GM20000 (cell line): ENCODE measurements around the gene HMGXB4.

Experiments
- DNase-seq: peaks from one replicate; pipeline ENCODE4 v3.0.0; 2012; ENCODE audit warnings: low spot score
- TF ChIP-seq, protein P1 (sequence below): IDR thresholded peaks from 2 replicates; pipeline ENCODE4 v1.5.1; 2012; ENCODE audit warnings: mild to moderate bottlenecking, control low read depth; ENCODE audit errors: extremely low read depth, missing control alignments

HMGXB4 gene

DNA sequence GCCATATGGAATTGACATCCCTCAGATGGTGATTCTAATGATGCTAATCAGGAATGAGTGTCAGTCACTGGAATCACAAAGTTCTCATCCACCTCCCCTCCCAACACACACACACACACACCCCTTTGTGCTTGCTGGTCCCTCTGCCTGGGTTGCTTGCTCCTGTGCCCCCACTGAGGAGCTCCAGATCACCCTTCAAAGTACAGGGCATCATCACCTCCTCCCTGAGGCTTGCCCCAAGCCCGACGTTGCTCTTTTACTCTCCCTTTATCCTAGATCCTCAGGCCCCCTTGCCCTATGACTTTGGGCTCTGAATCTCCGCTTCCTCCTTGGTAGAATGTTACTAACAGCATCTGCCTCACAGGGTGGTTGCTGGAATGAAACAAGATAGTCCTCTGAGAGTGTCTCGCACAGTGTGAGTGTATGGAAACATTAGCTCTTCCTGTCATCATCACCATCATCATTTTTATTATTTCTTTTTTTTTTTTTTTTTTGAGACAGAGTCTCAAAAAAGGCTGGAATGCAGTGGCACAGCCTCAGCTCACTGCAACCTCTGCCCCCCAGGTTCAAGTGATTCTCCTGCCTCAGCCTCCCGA is 45.8 kb downstream of the HMGXB4 start:
- DNase-seq = no peak
- TF ChIP-seq, protein P1, sequence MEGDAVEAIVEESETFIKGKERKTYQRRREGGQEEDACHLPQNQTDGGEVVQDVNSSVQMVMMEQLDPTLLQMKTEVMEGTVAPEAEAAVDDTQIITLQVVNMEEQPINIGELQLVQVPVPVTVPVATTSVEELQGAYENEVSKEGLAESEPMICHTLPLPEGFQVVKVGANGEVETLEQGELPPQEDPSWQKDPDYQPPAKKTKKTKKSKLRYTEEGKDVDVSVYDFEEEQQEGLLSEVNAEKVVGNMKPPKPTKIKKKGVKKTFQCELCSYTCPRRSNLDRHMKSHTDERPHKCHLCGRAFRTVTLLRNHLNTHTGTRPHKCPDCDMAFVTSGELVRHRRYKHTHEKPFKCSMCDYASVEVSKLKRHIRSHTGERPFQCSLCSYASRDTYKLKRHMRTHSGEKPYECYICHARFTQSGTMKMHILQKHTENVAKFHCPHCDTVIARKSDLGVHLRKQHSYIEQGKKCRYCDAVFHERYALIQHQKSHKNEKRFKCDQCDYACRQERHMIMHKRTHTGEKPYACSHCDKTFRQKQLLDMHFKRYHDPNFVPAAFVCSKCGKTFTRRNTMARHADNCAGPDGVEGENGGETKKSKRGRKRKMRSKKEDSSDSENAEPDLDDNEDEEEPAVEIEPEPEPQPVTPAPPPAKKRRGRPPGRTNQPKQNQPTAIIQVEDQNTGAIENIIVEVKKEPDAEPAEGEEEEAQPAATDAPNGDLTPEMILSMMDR = no peak

DNA sequence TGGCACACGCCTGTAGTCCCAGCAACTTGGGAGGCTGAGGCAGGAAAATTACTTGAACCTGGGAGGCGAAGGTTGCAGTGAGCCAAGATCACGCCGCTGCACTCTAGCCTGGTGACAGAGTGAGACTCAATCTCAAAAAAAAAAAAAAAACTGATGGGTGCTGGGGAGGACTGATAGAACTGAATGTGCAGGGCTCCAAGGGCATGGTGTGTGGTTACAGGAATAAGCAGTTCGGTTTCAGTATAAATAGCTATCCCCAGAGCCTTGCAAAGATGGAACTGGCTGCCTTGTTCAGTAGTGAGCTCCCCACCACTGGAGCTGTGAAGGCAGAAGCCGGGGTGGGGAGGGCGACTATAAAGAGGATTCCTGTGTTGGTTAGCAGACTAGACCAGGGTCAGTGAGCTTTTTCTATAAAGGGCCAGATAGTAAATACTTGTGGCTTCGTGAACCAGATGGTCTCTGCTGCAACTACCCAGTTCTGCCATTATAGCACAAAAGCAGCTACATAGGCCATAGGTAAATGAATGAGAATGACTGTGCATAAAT is 48.3 kb downstream of the HMGXB4 start:
- no peak for DNase-seq
- TF ChIP-seq, protein P1 = no peak

DNA sequence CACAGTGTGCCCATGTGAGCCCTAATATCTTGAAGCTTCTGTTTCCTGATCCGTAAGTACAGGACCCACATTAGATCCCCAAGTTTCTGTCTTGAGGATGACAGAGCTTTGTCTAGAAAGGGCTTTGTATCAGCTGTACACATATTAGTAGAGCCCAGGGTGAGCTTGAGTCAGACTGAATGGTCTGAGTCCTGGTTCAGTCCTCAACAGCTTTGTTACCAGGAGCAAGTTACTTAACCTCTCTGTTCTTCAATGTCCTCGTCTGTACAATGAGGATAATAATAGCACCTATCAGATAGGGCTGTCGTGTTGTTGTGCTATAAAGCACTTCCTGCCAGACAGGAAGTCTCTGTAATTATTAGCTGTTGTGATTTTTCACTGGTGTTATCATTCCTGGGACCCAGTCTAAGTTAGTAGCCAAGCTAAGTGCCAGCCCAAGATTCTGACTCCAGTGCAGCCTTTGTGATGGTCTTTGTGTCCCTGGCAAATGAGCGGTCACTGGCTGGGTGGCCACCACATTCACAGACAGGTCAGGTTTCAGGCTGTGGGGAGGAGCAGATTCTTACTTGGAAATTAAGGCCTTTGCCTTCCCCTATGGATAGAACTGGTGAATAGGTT is 49.2 kb downstream of the HMGXB4 start:
- TF ChIP-seq, protein P1 = no peak
- no peak for DNase-seq

DNA sequence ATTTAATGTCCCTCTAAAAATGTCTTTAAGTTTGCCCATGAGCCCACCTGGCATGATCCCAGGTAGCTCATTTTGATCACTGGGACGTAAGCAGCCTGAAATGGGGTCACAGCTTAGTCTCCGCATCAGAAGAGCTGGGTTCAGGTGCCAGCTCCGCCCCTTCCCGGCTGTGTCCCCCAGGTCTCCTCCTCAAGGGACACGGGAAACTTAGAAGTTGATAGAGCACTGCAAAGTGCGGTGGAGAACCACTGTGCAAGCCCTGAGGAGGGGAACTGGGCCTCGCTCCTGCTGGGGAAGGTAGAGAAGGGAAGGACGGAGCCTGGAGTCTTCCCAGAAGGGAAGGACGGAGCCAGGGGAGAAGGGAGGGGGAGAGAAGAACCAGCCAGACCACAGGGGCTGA is 50.1 kb downstream of the HMGXB4 start:
- no peak for DNase-seq
- TF ChIP-seq, protein P1 = no peak

DNA sequence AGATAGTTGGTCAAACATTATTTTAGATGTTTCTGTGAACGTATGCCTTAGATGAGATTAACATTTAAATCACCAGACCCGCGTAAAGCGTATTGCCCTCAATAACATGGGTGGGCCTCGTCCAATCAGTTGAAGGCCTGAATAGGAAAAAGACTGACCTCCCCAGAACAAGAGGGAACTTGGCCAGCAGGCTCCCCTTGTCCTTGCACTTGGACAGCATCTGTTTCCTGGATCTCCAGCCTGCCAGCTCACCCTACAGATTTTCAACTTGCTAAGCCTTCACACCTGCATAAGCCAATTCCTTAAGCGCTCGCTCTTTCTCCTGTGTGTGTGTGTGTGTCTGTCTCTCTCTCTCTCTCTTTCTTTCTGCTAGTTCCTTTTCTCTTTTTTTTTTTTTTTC is 50.6 kb downstream of the HMGXB4 start:
- no peak for DNase-seq
- TF ChIP-seq, protein P1 = no peak

DNA sequence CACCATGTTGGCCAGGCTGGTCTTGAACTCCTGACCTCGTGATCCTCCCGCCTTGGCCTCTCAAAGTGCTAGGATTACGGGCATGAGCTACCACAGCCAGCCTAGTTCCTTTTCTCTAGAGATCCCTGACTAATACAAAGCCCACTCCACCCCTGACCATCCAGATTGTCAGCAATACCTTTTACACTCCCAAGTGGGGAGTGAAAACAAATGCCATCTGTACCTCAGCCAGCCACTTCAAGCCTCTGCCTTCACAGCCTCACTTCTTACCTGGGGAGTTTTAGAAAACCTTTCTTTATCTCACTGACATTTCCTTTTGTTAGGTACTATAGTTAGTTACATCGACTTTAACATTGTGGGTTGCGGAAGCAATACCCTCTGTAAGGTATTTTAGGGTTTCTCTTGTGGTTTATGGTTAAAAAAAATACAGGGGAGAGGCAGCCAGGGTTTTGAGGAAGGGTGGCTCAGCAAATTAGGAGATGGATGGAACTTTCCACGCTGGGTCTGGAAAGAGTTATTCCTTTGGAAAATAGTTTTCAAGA is 51.3 kb downstream of the HMGXB4 start:
- peak; percentile 29 for DNase-seq
- TF ChIP-seq, protein P1 = no peak
